GM10266 (cell line): Measurements from ENCODE around the gene ADK.
A peak's percentile ranks its signal among the peaks of the same experiment; 100 is the strongest.

ENCODE experiments used
- DNase-seq: peaks from one replicate; pipeline ENCODE4 v3.0.0; 2012; ENCODE audit errors: extremely low spot score
- TF ChIP-seq, protein P1 (sequence below): IDR thresholded peaks from 2 replicates; pipeline ENCODE4 v1.5.1; 2012; ENCODE audit warnings: mild to moderate bottlenecking, low read depth; ENCODE audit not compliant: control insufficient read depth, insufficient read depth; ENCODE audit errors: missing control alignments

ADK gene

DNA sequence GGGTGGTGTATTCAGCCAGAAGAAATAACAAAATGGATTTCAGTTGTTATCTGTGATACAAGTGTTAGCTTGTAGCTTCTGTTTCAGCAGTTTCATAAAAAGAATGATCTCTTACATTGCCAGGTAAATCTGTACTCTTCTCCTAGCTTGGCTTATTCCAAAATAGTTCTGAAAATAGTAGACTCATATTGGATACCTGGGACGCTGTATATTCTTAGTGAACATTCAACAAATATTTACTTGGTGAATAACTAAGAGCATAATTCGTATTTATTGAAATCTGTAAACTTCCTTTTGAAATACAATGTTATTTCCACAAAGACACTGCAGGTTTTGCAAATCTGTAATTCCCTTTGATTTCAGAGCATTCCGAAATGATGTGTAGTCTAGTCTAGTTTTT, 249.2 kb downstream of the ADK start:
- TF ChIP-seq, protein P1, sequence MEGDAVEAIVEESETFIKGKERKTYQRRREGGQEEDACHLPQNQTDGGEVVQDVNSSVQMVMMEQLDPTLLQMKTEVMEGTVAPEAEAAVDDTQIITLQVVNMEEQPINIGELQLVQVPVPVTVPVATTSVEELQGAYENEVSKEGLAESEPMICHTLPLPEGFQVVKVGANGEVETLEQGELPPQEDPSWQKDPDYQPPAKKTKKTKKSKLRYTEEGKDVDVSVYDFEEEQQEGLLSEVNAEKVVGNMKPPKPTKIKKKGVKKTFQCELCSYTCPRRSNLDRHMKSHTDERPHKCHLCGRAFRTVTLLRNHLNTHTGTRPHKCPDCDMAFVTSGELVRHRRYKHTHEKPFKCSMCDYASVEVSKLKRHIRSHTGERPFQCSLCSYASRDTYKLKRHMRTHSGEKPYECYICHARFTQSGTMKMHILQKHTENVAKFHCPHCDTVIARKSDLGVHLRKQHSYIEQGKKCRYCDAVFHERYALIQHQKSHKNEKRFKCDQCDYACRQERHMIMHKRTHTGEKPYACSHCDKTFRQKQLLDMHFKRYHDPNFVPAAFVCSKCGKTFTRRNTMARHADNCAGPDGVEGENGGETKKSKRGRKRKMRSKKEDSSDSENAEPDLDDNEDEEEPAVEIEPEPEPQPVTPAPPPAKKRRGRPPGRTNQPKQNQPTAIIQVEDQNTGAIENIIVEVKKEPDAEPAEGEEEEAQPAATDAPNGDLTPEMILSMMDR, result no peak
- no peak for DNase-seq

DNA sequence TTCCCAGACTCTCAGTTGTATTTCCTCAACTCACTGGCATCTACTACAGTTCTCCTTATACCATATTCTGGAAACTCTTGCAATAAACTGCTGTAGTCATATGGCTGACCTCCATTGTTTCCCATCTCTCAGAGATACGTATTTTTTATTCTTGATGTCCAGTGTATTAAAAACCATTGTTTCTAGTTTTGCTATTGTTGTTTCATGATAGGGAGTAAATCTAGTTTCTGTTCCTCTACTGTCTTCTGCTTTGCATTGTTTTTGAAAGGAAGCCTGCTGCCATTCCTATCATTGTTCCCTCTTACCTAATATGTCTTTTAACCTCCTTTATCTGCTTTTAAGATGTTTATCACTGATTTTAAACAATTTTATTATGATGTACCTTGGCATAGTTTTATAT, 255.0 kb downstream of the ADK start:
- TF ChIP-seq, protein P1, result no peak
- DNase-seq, result no peak

DNA sequence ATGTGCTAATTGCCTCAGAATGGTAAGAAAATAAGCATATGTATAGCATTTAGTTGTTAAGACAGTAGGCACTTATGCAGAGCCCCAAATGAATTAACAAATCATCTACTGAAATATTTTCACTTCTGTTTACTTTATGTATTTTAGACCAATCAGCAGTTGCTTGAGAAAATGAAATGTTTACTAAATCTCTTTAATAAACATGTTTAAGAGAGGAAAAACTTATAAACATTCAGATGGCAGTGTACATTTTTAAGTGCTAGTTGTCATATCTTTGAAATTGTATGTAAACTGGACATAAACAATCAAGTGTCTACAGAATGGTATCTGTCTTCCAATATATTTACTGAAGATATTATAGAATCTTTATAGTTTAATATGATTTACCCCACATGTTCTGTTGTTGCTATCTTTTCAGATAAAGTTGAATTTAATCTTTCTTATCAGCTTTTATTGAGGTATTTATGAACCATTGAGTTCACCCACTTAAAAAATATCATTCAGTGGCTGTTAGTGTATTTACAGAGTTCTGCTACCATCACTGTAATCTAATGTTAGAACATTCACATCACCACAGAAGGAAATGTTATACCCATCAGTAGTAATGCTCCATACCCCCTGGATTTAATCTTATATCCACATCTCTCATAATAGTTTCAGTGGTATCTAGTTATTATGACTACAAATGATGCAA, 264.3 kb downstream of the ADK start:
- DNase-seq, result no peak

DNA sequence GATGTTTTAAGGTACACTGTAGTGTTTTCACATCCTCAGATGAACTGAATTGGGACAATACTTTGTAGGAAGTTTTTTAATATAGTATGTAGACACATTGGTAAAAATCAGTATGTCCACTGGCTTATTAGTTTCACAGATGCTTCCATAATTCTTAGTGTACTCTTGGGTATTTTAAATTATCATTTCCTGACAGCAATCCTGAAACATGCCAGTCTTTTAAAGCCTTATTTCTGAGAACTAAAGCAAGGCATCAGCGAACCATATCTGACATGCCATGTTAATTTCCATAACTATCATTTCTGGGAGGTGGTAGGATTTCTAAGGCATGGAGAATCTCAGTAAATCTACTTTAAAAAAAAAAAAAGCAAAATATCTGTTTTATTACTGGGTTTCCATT, 266.4 kb downstream of the ADK start:
- DNase-seq, result no peak
- TF ChIP-seq, protein P1, result no peak

More for the DNA sequence above, 264.3 kb downstream of the ADK start:
- TF ChIP-seq, protein P1, result no peak

DNA sequence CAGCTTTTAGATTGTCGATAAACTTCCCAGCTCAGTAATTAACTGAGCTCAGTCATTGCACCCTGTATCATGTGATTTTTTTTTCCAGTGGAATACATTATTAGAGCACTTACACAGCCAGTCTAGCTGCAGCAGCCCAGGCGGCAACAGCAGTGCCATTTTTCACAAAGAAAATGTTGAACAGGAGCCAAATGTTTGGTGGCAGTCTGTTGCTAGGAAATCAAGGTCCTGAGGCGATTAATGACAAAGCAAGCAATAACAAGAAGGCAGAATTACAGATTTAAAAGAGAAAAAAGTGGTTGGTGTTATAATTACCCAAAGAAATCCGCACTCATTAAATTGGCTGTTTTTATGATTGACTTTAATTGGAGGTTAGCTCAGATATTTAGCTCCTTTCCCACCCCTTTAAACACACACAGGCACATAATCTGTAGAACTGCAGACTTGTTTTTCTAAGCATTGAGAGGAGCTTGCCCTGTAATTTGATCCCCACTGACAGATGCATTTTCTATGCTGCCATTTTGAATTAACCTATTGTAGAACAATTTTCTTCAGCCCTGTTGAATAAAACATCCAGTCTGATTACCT, 267.4 kb downstream of the ADK start:
- DNase-seq, result no peak
- TF ChIP-seq, protein P1, result no peak

DNA sequence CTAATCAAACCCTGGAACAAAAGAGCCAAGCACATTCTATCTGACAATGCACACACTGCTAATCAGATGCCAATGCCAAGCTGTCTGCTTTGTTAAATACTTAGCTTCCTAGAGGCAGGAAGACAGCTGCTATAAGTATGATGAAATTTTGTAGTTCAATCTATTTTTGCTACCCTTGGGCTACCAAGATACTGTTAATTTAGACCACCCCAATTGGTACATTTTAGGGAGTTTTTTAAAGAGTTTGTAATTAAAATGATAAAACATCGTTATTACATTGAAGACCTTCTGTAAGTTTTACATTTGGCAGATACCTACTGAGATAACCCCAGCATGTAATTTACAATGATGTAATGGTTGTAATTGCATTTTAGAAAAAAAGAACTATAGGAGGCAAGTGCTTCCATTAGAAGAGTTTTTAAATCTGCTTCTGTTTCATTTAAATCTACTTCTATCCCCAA, 268.5 kb downstream of the ADK start:
- DNase-seq, result no peak

DNA sequence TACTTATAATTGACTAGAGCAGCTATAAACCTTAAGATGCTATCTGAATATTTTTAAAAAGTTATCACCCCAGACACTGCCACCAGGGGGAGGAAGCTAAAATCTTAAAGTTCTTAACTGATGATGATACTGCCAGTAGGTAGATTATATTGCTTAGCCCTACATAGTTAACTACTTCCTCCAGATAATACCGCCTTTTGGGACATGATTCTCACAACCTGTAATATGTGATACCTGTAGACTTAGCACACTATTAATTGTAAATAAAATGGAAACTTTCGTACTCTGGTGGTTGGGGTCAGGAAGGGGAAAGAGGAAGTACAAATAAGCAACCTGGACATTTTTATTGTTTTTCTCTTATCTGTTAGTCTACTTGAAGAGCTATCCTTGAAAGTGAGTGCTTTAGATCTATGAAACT, 268.9 kb downstream of the ADK start:
- TF ChIP-seq, protein P1, result peak; percentile 21
- DNase-seq, result no peak

More for the DNA sequence above, 268.5 kb downstream of the ADK start:
- TF ChIP-seq, protein P1, result no peak
